ENCODE measurements around the gene HECTD2.
"Not testable (repeated sequence)": the region's sequence is repeated elsewhere in the genome, so short reads cannot be mapped to it uniquely, and the experiment has no call there.

Gene HECTD2

GRCh38 chr10:91559169-91559568 is 149.0 kb downstream of the HECTD2 start:
- Histone ChIP-seq H3K4me3 (replicated peaks; ENCODE audit: insufficient read depth, low read length) (no peak overlapping the region), H3K27ac (replicated peaks) (no peak overlapping the region), H3K27me3 (ENCODE audit: insufficient read depth, poor library complexity, severe bottlenecking) (no peaks in the 10 kb centered on the region)
- DNase-seq (ENCODE audit: low read depth in 1 of 2, low spot score in 1 of 2) = no peak
- TF ChIP-seq, protein P1, sequence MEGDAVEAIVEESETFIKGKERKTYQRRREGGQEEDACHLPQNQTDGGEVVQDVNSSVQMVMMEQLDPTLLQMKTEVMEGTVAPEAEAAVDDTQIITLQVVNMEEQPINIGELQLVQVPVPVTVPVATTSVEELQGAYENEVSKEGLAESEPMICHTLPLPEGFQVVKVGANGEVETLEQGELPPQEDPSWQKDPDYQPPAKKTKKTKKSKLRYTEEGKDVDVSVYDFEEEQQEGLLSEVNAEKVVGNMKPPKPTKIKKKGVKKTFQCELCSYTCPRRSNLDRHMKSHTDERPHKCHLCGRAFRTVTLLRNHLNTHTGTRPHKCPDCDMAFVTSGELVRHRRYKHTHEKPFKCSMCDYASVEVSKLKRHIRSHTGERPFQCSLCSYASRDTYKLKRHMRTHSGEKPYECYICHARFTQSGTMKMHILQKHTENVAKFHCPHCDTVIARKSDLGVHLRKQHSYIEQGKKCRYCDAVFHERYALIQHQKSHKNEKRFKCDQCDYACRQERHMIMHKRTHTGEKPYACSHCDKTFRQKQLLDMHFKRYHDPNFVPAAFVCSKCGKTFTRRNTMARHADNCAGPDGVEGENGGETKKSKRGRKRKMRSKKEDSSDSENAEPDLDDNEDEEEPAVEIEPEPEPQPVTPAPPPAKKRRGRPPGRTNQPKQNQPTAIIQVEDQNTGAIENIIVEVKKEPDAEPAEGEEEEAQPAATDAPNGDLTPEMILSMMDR (IDR thresholded peaks at IDR 0.05; ENCODE audit: insufficient read depth, low read length) = no peak
- TF ChIP-seq GABPA (IDR thresholded peaks at IDR 0.05; ENCODE audit: low read depth) (no peak), SPI1 (IDR thresholded peaks at IDR 0.05; ENCODE audit: borderline replicate concordance, low read depth) (no peak), POLR2AphosphoS5 (IDR thresholded peaks at IDR 0.05; ENCODE audit: low read depth) (no peak)

DNA sequence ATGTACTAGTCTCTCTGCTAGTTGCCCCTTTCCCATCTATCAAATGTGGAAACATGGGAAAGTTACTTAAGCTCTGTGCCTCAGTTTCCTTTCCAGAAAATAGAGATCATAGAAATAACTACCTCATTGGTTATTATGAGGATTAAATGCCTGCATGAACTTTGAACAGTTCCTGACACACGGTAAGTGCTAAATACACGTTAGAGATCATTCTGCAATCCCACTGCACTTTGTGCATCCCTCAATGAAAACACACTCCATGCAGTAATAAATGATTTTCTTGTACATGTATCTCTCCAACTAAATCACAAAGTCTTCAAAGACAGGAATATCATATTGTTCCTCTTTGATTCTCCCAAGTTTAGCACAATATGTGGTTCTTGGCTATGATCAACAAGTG is 149.6 kb downstream of the HECTD2 start:
- no peak for DNase-seq (ENCODE audit: low read depth in 1 of 2, low spot score in 1 of 2)

GRCh38 chr10:91560827-91561226 is 150.7 kb downstream of the HECTD2 start:
- not testable (repeated sequence) for H3K4me3 ChIP-seq (replicated peaks; ENCODE audit: insufficient read depth, low read length); H3K27me3 ChIP-seq (ENCODE audit: insufficient read depth, poor library complexity, severe bottlenecking); DNase-seq (ENCODE audit: low read depth in 1 of 2, low spot score in 1 of 2); H3K27ac ChIP-seq (replicated peaks)

More for the DNA sequence above, 149.6 kb downstream of the HECTD2 start:
- TF ChIP-seq, protein P1 (IDR thresholded peaks at IDR 0.05; ENCODE audit: insufficient read depth, low read length) = no peak
- TF ChIP-seq POLR2AphosphoS5 (IDR thresholded peaks at IDR 0.05; ENCODE audit: low read depth) (no peak), SPI1 (IDR thresholded peaks at IDR 0.05; ENCODE audit: borderline replicate concordance, low read depth) (no peak), GABPA (IDR thresholded peaks at IDR 0.05; ENCODE audit: low read depth) (no peak)
- TF ChIP-seq, protein P2, sequence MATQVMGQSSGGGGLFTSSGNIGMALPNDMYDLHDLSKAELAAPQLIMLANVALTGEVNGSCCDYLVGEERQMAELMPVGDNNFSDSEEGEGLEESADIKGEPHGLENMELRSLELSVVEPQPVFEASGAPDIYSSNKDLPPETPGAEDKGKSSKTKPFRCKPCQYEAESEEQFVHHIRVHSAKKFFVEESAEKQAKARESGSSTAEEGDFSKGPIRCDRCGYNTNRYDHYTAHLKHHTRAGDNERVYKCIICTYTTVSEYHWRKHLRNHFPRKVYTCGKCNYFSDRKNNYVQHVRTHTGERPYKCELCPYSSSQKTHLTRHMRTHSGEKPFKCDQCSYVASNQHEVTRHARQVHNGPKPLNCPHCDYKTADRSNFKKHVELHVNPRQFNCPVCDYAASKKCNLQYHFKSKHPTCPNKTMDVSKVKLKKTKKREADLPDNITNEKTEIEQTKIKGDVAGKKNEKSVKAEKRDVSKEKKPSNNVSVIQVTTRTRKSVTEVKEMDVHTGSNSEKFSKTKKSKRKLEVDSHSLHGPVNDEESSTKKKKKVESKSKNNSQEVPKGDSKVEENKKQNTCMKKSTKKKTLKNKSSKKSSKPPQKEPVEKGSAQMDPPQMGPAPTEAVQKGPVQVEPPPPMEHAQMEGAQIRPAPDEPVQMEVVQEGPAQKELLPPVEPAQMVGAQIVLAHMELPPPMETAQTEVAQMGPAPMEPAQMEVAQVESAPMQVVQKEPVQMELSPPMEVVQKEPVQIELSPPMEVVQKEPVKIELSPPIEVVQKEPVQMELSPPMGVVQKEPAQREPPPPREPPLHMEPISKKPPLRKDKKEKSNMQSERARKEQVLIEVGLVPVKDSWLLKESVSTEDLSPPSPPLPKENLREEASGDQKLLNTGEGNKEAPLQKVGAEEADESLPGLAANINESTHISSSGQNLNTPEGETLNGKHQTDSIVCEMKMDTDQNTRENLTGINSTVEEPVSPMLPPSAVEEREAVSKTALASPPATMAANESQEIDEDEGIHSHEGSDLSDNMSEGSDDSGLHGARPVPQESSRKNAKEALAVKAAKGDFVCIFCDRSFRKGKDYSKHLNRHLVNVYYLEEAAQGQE (IDR thresholded peaks at IDR 0.05; ENCODE audit: insufficient replicate concordance, low read depth) = no peak
- H3K27ac ChIP-seq (replicated peaks) = no peak overlapping the region
- H3K27me3 ChIP-seq (ENCODE audit: insufficient read depth, poor library complexity, severe bottlenecking) = no peaks in the 10 kb centered on the region
- H3K4me3 ChIP-seq (replicated peaks; ENCODE audit: insufficient read depth, low read length) = no peak overlapping the region

- DNase-seq (ENCODE audit: low read depth in 1 of 2, low spot score in 1 of 2) = no peak
- no peak for TF ChIP-seq POLR2AphosphoS5 (IDR thresholded peaks at IDR 0.05; ENCODE audit: low read depth)
- TF ChIP-seq, protein P1 (IDR thresholded peaks at IDR 0.05; ENCODE audit: insufficient read depth, low read length) = no peak
- TF ChIP-seq, protein P2 (IDR thresholded peaks at IDR 0.05; ENCODE audit: insufficient replicate concordance, low read depth) = no peak
- TF ChIP-seq GABPA (IDR thresholded peaks at IDR 0.05; ENCODE audit: low read depth) = no peak
- no peak for TF ChIP-seq SPI1 (IDR thresholded peaks at IDR 0.05; ENCODE audit: borderline replicate concordance, low read depth)
- Histone ChIP-seq H3K4me3 (replicated peaks; ENCODE audit: insufficient read depth, low read length) (no peak overlapping the region), H3K27ac (replicated peaks) (no peak overlapping the region), H3K27me3 (ENCODE audit: insufficient read depth, poor library complexity, severe bottlenecking) (no peaks in the 10 kb centered on the region)
Measured at GRCh38 chr10:91562839-91563581, 152.9 kb downstream of the HECTD2 start.

All from HL-60 (cell line).